Measurements from ENCODE around the gene KLF15. TPM values are rescaled to one million over a fixed set of nuclear protein-coding genes. Genes with fewer than 3 reads are reported as not detected.

Gene KLF15
- 10 to 100 TPM; 20.6 to 49.2 (median 27.5) TPM for total RNA-seq

- TF ChIP-seq POLR2A (IDR thresholded peaks at IDR 0.05), result peak; percentile 63 to 90
- TF ChIP-seq CTCF (IDR thresholded peaks at IDR 0.05), result no peak
- H3K4me3 ChIP-seq (replicated peaks in 1 of 3), result peak within 1 kb of the TSS; percentile 51 to 84 (median 70)
- peaks cover 11 to 24% of the 10 kb centered on the region in 2 donors for H3K4me1 ChIP-seq
- H3K9me3 ChIP-seq, result no peaks in the 10 kb centered on the region
- DNase-seq, result peak; percentile 88 to 90
- intact Hi-C loops (cut with DNase I), result loop anchor here (5.0 kb wide), 1 partner anchor 90 kb away; no protein-coding TSS in a partner anchor
- no peaks in the 10 kb centered on the region for H3K27me3 ChIP-seq
- 0% methylated on average over 1 to 10 of the region's 86 CpGs for WGBS, 2 donors
- H3K27ac ChIP-seq, result peak within 1 kb of the TSS; percentile 80 to 95 (median 84)
- H3K36me3 ChIP-seq, result peaks cover 0 to 1% of the 10 kb centered on the region in 2 donors
Measured at GRCh38 chr3:126357295-126358037, at the start of gene KLF15. Gene KLF15 (minus strand): TSS chr3:126357408. CDS start chr3:126352922, 4,486 bp downstream.

- 91 to 92% methylated on average over 10 to 14 of the region's 15 CpGs for WGBS, 2 donors
- TF ChIP-seq CTCF (IDR thresholded peaks at IDR 0.05) (no peak), POLR2A (IDR thresholded peaks at IDR 0.05) (no peak)
- intact Hi-C loops (cut with DNase I), result no loop called here
- Histone ChIP-seq H3K9me3 (no peaks in the 10 kb centered on the region), H3K27ac (no peak overlapping the region), H3K36me3 (no peaks in the 10 kb centered on the region), H3K4me1 (no peaks in the 10 kb centered on the region), H3K4me3 (replicated peaks in 1 of 3) (no peak overlapping the region), H3K27me3 (no peaks in the 10 kb centered on the region)
- DNase-seq, result no peak
Measured at GRCh38 chr3:126406389-126407296, 49.4 kb upstream of the KLF15 start.

GRCh38 chr3:126402666-126403302 is 45.6 kb upstream of the KLF15 start:
- no peak for DNase-seq
- TF ChIP-seq POLR2A (IDR thresholded peaks at IDR 0.05) (no peak), CTCF (IDR thresholded peaks at IDR 0.05) (no peak)
- no peaks in the 10 kb centered on the region for H3K36me3 ChIP-seq

DNA sequence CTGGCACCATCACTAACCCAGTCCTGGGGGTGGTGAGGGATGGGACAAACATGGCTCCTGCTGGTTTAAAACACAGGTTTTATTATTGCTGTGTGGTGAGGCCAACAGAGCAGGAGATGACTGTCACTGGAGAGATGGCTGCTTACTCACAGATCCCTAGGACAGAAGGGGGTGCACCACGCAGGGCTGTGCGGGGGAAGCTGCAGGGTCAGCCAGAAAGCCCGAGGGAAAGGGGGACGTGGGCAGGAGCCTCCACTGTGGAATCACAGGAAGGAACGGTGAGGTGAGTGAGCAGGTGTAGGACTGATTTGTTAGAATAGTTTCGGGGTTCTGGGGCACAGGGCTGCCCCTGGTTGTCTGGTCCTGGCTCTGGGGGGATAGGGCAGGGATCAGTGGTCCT is 45.0 kb upstream of the KLF15 start:
- no peak for DNase-seq
- Histone ChIP-seq H3K4me1 (no peaks in the 10 kb centered on the region), H3K27ac (no peak overlapping the region), H3K27me3 (no peaks in the 10 kb centered on the region), H3K36me3 (no peaks in the 10 kb centered on the region), H3K9me3 (no peaks in the 10 kb centered on the region), H3K4me3 (replicated peaks in 1 of 3) (no peak overlapping the region)
- TF ChIP-seq POLR2A (IDR thresholded peaks at IDR 0.05) (no peak), CTCF (IDR thresholded peaks at IDR 0.05) (no peak)
- 75 to 86% methylated on average over 6 of the region's 6 CpGs for WGBS, 2 donors
- intact Hi-C loops (cut with DNase I), result no loop called here

More at GRCh38 chr3:126402666-126403302, 45.6 kb upstream of the KLF15 start:
- Histone ChIP-seq H3K27me3 (no peaks in the 10 kb centered on the region), H3K27ac (no peak overlapping the region), H3K4me3 (replicated peaks in 1 of 3) (no peak overlapping the region), H3K4me1 (no peaks in the 10 kb centered on the region), H3K9me3 (no peaks in the 10 kb centered on the region)
- 85 to 87% methylated on average over 12 of the region's 12 CpGs for WGBS, 2 donors
- intact Hi-C loops (cut with DNase I), result no loop called here

Data from thyroid gland (tissue), 4 donors.